OCI-LY1 (cell line): ENCODE results near the gene JAKMIP1.

Source experiments
- H2AFZ ChIP-seq: fragments of 200-600 bp; sonication (generic), shearing (Covaris generic); 2 replicates; pipeline ENCODE4 v1.6.0; 2014; ENCODE audit warnings: antibody characterized with exemption, mild to moderate bottlenecking, low read length
- H3F3A ChIP-seq: fragments of 200-600 bp; sonication (generic), shearing (Covaris generic); 2 replicates; pipeline ENCODE4 v1.6.0; 2014; ENCODE audit warnings: mild to moderate bottlenecking, antibody characterized with exemption, low read length, moderate library complexity; ENCODE audit not compliant: insufficient read depth
- H3K27ac ChIP-seq: fragments of 200-600 bp; sonication (generic); 2 replicates; pipeline ENCODE4 v1.5.1; 2014; ENCODE audit warnings: low read length, mixed run types, mild to moderate bottlenecking, low read depth; ENCODE audit not compliant: poor library complexity, severe bottlenecking
- H3K27me3 ChIP-seq: fragments of 200-600 bp; sonication (generic); 2 replicates; pipeline ENCODE4 v1.6.0; 2014; ENCODE audit warnings: antibody characterized with exemption, mild to moderate bottlenecking, low read length, moderate library complexity; ENCODE audit not compliant: insufficient read depth
- H3K36me3 ChIP-seq: fragments of 200-600 bp; sonication (generic); 2 replicates; pipeline ENCODE4 v1.6.1; 2014; ENCODE audit warnings: mild to moderate bottlenecking, antibody characterized with exemption, low read length, moderate library complexity, mixed read lengths; ENCODE audit not compliant: insufficient read depth
- H3K4me1 ChIP-seq: fragments of 200-600 bp; sonication (generic); 2 replicates; pipeline ENCODE4 v1.5.1; 2014; ENCODE audit warnings: mild to moderate bottlenecking, low read length, moderate library complexity; ENCODE audit not compliant: insufficient read depth, severe bottlenecking
- H3K4me2 ChIP-seq: fragments of 200-600 bp; sonication (generic), shearing (Covaris generic); 2 replicates; pipeline ENCODE4 v1.6.1; 2014; ENCODE audit warnings: low read length
- H3K4me3 ChIP-seq: fragments of 200-600 bp; sonication (generic); 2 replicates; pipeline ENCODE4 v1.5.1; 2014; ENCODE audit warnings: low read length, low read depth, mild to moderate bottlenecking, mixed read lengths; ENCODE audit not compliant: poor library complexity, severe bottlenecking
- H3K79me2 ChIP-seq: fragments of 200-600 bp; shearing (Covaris generic); 2 replicates; pipeline ENCODE4 v1.6.1; 2016; ENCODE audit warnings: mixed run types, low read length, mixed read lengths; ENCODE audit not compliant: insufficient read depth
- H3K9ac ChIP-seq: fragments of 200-600 bp; sonication (generic), shearing (Covaris generic); 2 replicates; pipeline ENCODE4 v1.6.1; 2014; ENCODE audit warnings: mild to moderate bottlenecking, low read length, mixed read lengths
- H3K9me2 ChIP-seq: fragments of 200-600 bp; sonication (generic), shearing (Covaris generic); 2 replicates; pipeline ENCODE4 v1.6.1; 2014; ENCODE audit warnings: low read depth, mild to moderate bottlenecking, low read length, mixed read lengths
- H3K9me3 ChIP-seq: fragments of 200-600 bp; shearing (Covaris generic); 2 replicates; pipeline ENCODE4 v1.6.1; 2014; ENCODE audit warnings: low read length, mixed read lengths
- H4K20me1 ChIP-seq: fragments of 200-600 bp; sonication (generic), shearing (Covaris generic); 2 replicates; pipeline ENCODE4 v1.6.0; 2016; ENCODE audit warnings: mild to moderate bottlenecking, low read length; ENCODE audit not compliant: insufficient read depth
- CTCF ChIP-seq: fragments of 200-600 bp; sonication (generic), shearing (Covaris generic); IDR thresholded peaks from 2 replicates; pipeline ENCODE4 v1.5.1; 2017; ENCODE audit warnings: mild to moderate bottlenecking, antibody characterized with exemption, low read length, moderate library complexity, mixed read lengths
- EZH2 ChIP-seq: fragments of 200-600 bp; sonication (generic), shearing (Covaris generic); IDR thresholded peaks from 2 replicates; pipeline ENCODE4 v1.8.0; 2017; ENCODE audit warnings: borderline replicate concordance, mixed run types, mild to moderate bottlenecking, antibody characterized with exemption, low read length, moderate library complexity, mixed read lengths

Gene JAKMIP1

GRCh38 chr4:6157926-6158325 lies 42.4 kb downstream of the JAKMIP1 start:
- Histone ChIP-seq H3K4me3 (no peak overlapping the region), H3K36me3 (no peaks in the 10 kb centered on the region), H3K4me2 (no peak overlapping the region), H3K4me1 (no peaks in the 10 kb centered on the region), H3F3A (no peaks in the 10 kb centered on the region), H3K27me3 (no peaks in the 10 kb centered on the region), H3K79me2 (no peaks in the 10 kb centered on the region), H2AFZ (no peak overlapping the region), H3K9me3 (no peaks in the 10 kb centered on the region), H3K9me2 (no peaks in the 10 kb centered on the region), H4K20me1 (no peaks in the 10 kb centered on the region), H3K27ac (no peak overlapping the region), H3K9ac (no peak overlapping the region)
- TF ChIP-seq CTCF = no peak
- no peak for TF ChIP-seq EZH2

- Histone ChIP-seq H3K27me3 (no peaks in the 10 kb centered on the region), H3K9me2 (no peaks in the 10 kb centered on the region), H3K9me3 (no peaks in the 10 kb centered on the region), H2AFZ (no peak overlapping the region), H3K4me2 (no peak overlapping the region), H3K4me1 (no peaks in the 10 kb centered on the region), H4K20me1 (no peaks in the 10 kb centered on the region), H3K9ac (no peak overlapping the region), H3F3A (no peaks in the 10 kb centered on the region), H3K79me2 (no peaks in the 10 kb centered on the region), H3K4me3 (no peak overlapping the region), H3K36me3 (no peaks in the 10 kb centered on the region), H3K27ac (no peak overlapping the region)
- TF ChIP-seq CTCF = no peak
- TF ChIP-seq EZH2 = no peak
These were observed 44.2 kb downstream of the JAKMIP1 start for GRCh38 chr4:6155996-6156750.

GRCh38 chr4:6154875-6155274 lies 45.5 kb downstream of the JAKMIP1 start:
- no peaks in the 10 kb centered on the region for H3K4me1 ChIP-seq
- TF ChIP-seq EZH2 (no peak), CTCF (no peak)

More at GRCh38 chr4:6154875-6155274, 45.5 kb downstream of the JAKMIP1 start:
- Histone ChIP-seq H3K9ac (no peak overlapping the region), H3K9me2 (no peaks in the 10 kb centered on the region), H3K27ac (no peak overlapping the region), H3K27me3 (no peaks in the 10 kb centered on the region), H2AFZ (no peak overlapping the region), H3K4me2 (no peak overlapping the region), H3K4me3 (no peak overlapping the region), H3K79me2 (no peaks in the 10 kb centered on the region), H3K36me3 (no peaks in the 10 kb centered on the region), H3K9me3 (no peaks in the 10 kb centered on the region), H4K20me1 (no peaks in the 10 kb centered on the region), H3F3A (no peaks in the 10 kb centered on the region)
